ENCODE data around the gene LRRC28. TPM values are rescaled to one million over a fixed set of nuclear protein-coding genes. Genes with fewer than 3 reads are reported as not detected.

Gene LRRC28
- total and polyA plus RNA-seq, 2 donors (not counting 1 experiment from before 2014, with no cell fraction given): 13.3 to 31.8 TPM

DNA sequence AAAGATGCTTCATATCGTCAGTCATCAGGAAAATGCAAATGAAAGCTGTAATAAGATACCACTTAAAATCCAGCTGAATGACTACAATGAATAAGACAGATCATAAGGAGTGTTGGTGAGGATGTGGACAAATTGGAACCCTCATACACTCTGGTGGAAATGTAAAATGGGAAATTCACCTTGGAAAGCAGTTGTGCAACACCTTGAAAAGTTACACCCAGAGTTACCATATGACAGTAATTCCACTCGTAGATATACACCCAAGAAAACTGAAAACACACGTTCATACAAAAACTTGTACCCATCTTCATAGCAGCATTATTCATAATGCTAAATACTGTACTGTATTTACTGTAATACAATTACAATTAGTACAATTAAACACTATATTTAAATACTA, 4.2 kb upstream of the LRRC28 start:
- no peaks in the 10 kb centered on the region for H3K79me2 ChIP-seq (ENCODE audit: control insufficient read depth, insufficient read depth, low read length)
- H3K9me3 ChIP-seq (ENCODE audit: control extremely low read depth in 1 of 3, control insufficient read depth in 2 of 3, insufficient read depth in 1 of 3, low read length in 2 of 3): peaks cover 0 to 2% (median 0%) of the 10 kb centered on the region in 3 donors
- no peaks in the 10 kb centered on the region for H4K20me1 ChIP-seq (ENCODE audit: control insufficient read depth, insufficient read depth, low read length, poor library complexity, severe bottlenecking)
- TF ChIP-seq, protein P1, sequence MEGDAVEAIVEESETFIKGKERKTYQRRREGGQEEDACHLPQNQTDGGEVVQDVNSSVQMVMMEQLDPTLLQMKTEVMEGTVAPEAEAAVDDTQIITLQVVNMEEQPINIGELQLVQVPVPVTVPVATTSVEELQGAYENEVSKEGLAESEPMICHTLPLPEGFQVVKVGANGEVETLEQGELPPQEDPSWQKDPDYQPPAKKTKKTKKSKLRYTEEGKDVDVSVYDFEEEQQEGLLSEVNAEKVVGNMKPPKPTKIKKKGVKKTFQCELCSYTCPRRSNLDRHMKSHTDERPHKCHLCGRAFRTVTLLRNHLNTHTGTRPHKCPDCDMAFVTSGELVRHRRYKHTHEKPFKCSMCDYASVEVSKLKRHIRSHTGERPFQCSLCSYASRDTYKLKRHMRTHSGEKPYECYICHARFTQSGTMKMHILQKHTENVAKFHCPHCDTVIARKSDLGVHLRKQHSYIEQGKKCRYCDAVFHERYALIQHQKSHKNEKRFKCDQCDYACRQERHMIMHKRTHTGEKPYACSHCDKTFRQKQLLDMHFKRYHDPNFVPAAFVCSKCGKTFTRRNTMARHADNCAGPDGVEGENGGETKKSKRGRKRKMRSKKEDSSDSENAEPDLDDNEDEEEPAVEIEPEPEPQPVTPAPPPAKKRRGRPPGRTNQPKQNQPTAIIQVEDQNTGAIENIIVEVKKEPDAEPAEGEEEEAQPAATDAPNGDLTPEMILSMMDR (IDR thresholded peaks at IDR 0.05): no peak
- no peak for TF ChIP-seq EZH2 (IDR thresholded peaks at IDR 0.05; ENCODE audit: borderline replicate concordance, insufficient read depth, low read depth, low read length, poor library complexity, severe bottlenecking)
- DNase-seq (no peak), ATAC-seq (ENCODE audit: low read depth) (no peak)
- ChIA-PET CTCF (no interaction called here), POLR2A (no interaction called here)
- H3K4me3 Mint-ChIP-seq: no peak overlapping the region
- peaks cover 9 to 18% of the 10 kb centered on the region in 2 donors for H3K4me1 ChIP-seq (ENCODE audit: control insufficient read depth in 2 of 2, insufficient read depth in 2 of 2, low read length in 2 of 2)
- no peak overlapping the region for H2AFZ ChIP-seq (ENCODE audit: insufficient read depth, low read depth, low read length, poor library complexity, severe bottlenecking)
- H3K27me3 ChIP-seq (replicated peaks in 1 of 4; ENCODE audit: control extremely low read depth in 1 of 4, control insufficient read depth in 3 of 4, insufficient read depth in 4 of 4, low read length in 3 of 4): no peaks in the 10 kb centered on the region
- no peak overlapping the region for H3K27ac ChIP-seq (ENCODE audit: low read length in 2 of 2)
- no peak overlapping the region for H3K9ac ChIP-seq (ENCODE audit: low read length)
- H3K4me1 Mint-ChIP-seq: peaks cover 14% of the 10 kb centered on the region
- no CpG with 5 or more reads among the region's 3 CpGs for WGBS (ENCODE audit: insufficient coverage)
- H3K4me3 ChIP-seq (ENCODE audit: control extremely low read depth in 1 of 5, extremely low read depth in 1 of 5, insufficient read depth in 1 of 5, low read depth in 2 of 5, low read length in 4 of 5): no peak overlapping the region
- H3K27me3 Mint-ChIP-seq: no peaks in the 10 kb centered on the region
- no peaks in the 10 kb centered on the region for H3K36me3 ChIP-seq (replicated peaks in 1 of 2; ENCODE audit: control extremely low read depth in 1 of 2, control insufficient read depth in 1 of 2, extremely low read depth in 1 of 2, insufficient read depth in 2 of 2, low read length in 1 of 2)
- H3K27ac Mint-ChIP-seq: no peak overlapping the region
- intact Hi-C loops (cut with micrococcal nuclease): no loop called here
- no peaks in the 10 kb centered on the region for H3K9me3 Mint-ChIP-seq (ENCODE audit: insufficient read depth)
- no peak overlapping the region for H3K4me2 ChIP-seq (replicated peaks; ENCODE audit: low read depth, low read length, poor library complexity, severe bottlenecking)

DNA sequence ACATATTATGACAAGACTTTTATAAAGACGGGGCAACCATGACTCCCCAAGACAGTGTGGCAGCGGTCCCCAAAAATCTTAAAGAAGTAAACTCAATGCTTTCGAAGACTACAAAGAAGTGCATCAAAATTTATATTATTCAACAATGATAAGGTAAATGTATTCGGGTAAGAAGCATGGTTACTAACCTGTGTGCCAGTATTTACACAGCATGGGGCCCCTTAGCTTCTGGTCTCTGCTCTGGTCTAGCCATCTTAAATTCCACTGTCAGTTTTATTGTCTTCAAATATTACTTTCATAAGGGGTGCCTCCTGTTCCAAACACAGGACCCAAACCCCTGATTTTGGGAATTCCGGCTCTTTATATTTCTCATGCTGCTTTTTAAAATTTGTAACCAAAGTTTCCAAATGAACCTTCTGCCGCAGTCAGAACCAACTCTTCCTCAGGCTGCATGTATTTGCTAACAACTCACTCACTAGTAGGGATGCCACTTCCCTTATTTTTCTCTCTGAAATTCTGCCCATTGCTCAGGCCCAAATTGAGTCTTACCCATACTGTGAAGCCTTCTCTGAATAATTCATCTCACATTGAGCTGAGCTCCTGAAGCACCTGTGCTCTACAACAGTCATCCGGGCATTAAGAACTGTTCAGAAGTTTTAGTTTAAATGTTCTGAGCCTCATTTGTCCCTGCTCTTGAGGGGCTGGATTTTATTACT, 3.1 kb upstream of the LRRC28 start:
- Histone ChIP-seq H2AFZ (ENCODE audit: insufficient read depth, low read depth, low read length, poor library complexity, severe bottlenecking) (peak overlapping the region; percentile 38), H3K4me2 (replicated peaks; ENCODE audit: low read depth, low read length, poor library complexity, severe bottlenecking) (no peak overlapping the region)
- no peaks in the 10 kb centered on the region for H3K27me3 Mint-ChIP-seq

More for the DNA sequence above, 3.1 kb upstream of the LRRC28 start:
- Histone ChIP-seq H3K36me3 (replicated peaks in 1 of 2; ENCODE audit: control extremely low read depth in 1 of 2, control insufficient read depth in 1 of 2, extremely low read depth in 1 of 2, insufficient read depth in 2 of 2, low read length in 1 of 2) (no peaks in the 10 kb centered on the region), H3K9me3 (ENCODE audit: control extremely low read depth in 1 of 3, control insufficient read depth in 2 of 3, insufficient read depth in 1 of 3, low read length in 2 of 3) (peaks cover 0 to 2% (median 0%) of the 10 kb centered on the region in 3 donors), H3K79me2 (ENCODE audit: control insufficient read depth, insufficient read depth, low read length) (no peaks in the 10 kb centered on the region), H3K27ac (ENCODE audit: low read length in 2 of 2) (no peak overlapping the region), H3K4me3 (ENCODE audit: control extremely low read depth in 1 of 5, extremely low read depth in 1 of 5, insufficient read depth in 1 of 5, low read depth in 2 of 5, low read length in 4 of 5) (no peak overlapping the region), H3K4me1 (ENCODE audit: control insufficient read depth in 2 of 2, insufficient read depth in 2 of 2, low read length in 2 of 2) (peaks cover 18 to 27% of the 10 kb centered on the region in 2 donors), H3K9ac (ENCODE audit: low read length) (no peak overlapping the region), H4K20me1 (ENCODE audit: control insufficient read depth, insufficient read depth, low read length, poor library complexity, severe bottlenecking) (no peaks in the 10 kb centered on the region), H3K27me3 (replicated peaks in 1 of 4; ENCODE audit: control extremely low read depth in 1 of 4, control insufficient read depth in 3 of 4, insufficient read depth in 4 of 4, low read length in 3 of 4) (no peaks in the 10 kb centered on the region)
- ChIA-PET CTCF (no interaction called here), POLR2A (no interaction called here)
- DNase-seq (peak; percentile 20), ATAC-seq (ENCODE audit: low read depth) (no peak)
- 89% methylated on average over 3 of the region's 7 CpGs for WGBS (ENCODE audit: insufficient coverage)
- intact Hi-C loops (cut with micrococcal nuclease): no loop called here
- H3K4me1 Mint-ChIP-seq: peaks cover 22% of the 10 kb centered on the region
- H3K9me3 Mint-ChIP-seq (ENCODE audit: insufficient read depth): no peaks in the 10 kb centered on the region
- no peak overlapping the region for H3K27ac Mint-ChIP-seq
- no peak overlapping the region for H3K4me3 Mint-ChIP-seq
- TF ChIP-seq EZH2 (IDR thresholded peaks at IDR 0.05; ENCODE audit: borderline replicate concordance, insufficient read depth, low read depth, low read length, poor library complexity, severe bottlenecking): no peak
- TF ChIP-seq, protein P1 (IDR thresholded peaks at IDR 0.05): no peak
